Measurements from ENCODE around the gene MAPK8. TPM values are rescaled to one million over a fixed set of nuclear protein-coding genes. Genes with fewer than 3 reads are reported as not detected.

Gene MAPK8
- total RNA-seq: 10 to 100 TPM; 32.3 to 43.3 TPM

GRCh38 chr10:48306265-48306869, at the start of gene MAPK8:
Gene MAPK8 (plus strand): TSS chr10:48306677. CDS start chr10:48401661, 94,984 bp downstream.
- Histone ChIP-seq H3K9ac (ENCODE audit: low read depth in 2 of 2, low read length in 2 of 2) (peak within 1 kb of the TSS; percentile 86 to 89), H3K27me3 (no peaks in the 10 kb centered on the region), H3K9me3 (no peaks in the 10 kb centered on the region), H3K4me3 (peak within 1 kb of the TSS; percentile 83), H3K4me1 (peaks cover 5% of the 10 kb centered on the region), H3K36me3 (no peaks in the 10 kb centered on the region), H3K27ac (peak within 1 kb of the TSS; percentile 91)
- no peak for TF ChIP-seq CTCF (IDR thresholded peaks at IDR 0.05)
- intact Hi-C loops (cut with DNase I): no loop called here
- DNase-seq: peak; percentile 95

GRCh38 chr10:48257407-48257961, 49.0 kb upstream of the MAPK8 start:
- Histone ChIP-seq H3K4me3 (no peak overlapping the region), H3K4me1 (no peaks in the 10 kb centered on the region), H3K27me3 (no peaks in the 10 kb centered on the region), H3K36me3 (no peaks in the 10 kb centered on the region), H3K9ac (ENCODE audit: low read depth in 2 of 2, low read length in 2 of 2) (no peak overlapping the region), H3K9me3 (no peaks in the 10 kb centered on the region), H3K27ac (no peak overlapping the region)
- no peak for TF ChIP-seq CTCF (IDR thresholded peaks at IDR 0.05)
- intact Hi-C loops (cut with DNase I): no loop called here
- DNase-seq: no peak

- Histone ChIP-seq H3K36me3 (no peaks in the 10 kb centered on the region), H3K4me3 (no peak overlapping the region)
- intact Hi-C loops (cut with DNase I): no loop called here
Measured at GRCh38 chr10:48258105-48258504, 48.4 kb upstream of the MAPK8 start.

GRCh38 chr10:48266528-48266927, 39.9 kb upstream of the MAPK8 start:
- H3K9ac ChIP-seq (ENCODE audit: low read depth in 2 of 2, low read length in 2 of 2): no peak overlapping the region
- H3K27me3 ChIP-seq: no peaks in the 10 kb centered on the region
- intact Hi-C loops (cut with DNase I): no loop called here
- no peaks in the 10 kb centered on the region for H3K4me1 ChIP-seq
- H3K27ac ChIP-seq: no peak overlapping the region
- H3K36me3 ChIP-seq: no peaks in the 10 kb centered on the region
- TF ChIP-seq CTCF (IDR thresholded peaks at IDR 0.05): no peak
- H3K4me3 ChIP-seq: no peak overlapping the region
- no peak for DNase-seq
- H3K9me3 ChIP-seq: no peaks in the 10 kb centered on the region

More at GRCh38 chr10:48258105-48258504, 48.4 kb upstream of the MAPK8 start:
- no peaks in the 10 kb centered on the region for H3K4me1 ChIP-seq
- H3K9me3 ChIP-seq: no peaks in the 10 kb centered on the region
- H3K9ac ChIP-seq (ENCODE audit: low read depth in 2 of 2, low read length in 2 of 2): no peak overlapping the region
- no peak for TF ChIP-seq CTCF (IDR thresholded peaks at IDR 0.05)
- H3K27me3 ChIP-seq: no peaks in the 10 kb centered on the region
- no peak for DNase-seq
- no peak overlapping the region for H3K27ac ChIP-seq

GRCh38 chr10:48271047-48271730, 35.3 kb upstream of the MAPK8 start:
- intact Hi-C loops (cut with DNase I): no loop called here
- Histone ChIP-seq H3K9me3 (no peaks in the 10 kb centered on the region), H3K9ac (ENCODE audit: low read depth in 2 of 2, low read length in 2 of 2) (no peak overlapping the region), H3K27ac (no peak overlapping the region), H3K27me3 (no peaks in the 10 kb centered on the region), H3K4me1 (no peaks in the 10 kb centered on the region), H3K36me3 (no peaks in the 10 kb centered on the region), H3K4me3 (no peak overlapping the region)
- no peak for DNase-seq
- no peak for TF ChIP-seq CTCF (IDR thresholded peaks at IDR 0.05)
